ENCODE data around the gene PDE4D.

Gene PDE4D

DNA sequence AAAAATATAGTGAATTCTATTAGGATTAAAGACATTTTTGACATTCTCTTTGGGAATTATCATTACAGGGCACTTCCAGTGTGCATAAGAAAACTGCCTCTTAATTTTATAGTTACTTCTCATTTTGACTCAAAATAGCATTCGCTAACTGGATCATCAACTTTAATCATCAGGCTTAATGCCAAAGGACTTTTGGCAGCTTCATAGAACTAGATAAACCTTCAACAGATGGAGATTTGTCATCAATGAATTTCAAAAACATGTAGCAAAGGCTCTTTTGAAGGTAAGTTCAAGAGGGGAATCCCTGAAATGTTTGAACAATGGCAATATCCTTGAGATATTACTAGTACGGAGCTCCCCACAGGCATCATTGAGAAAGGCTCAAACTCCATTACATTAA, 447.2 kb downstream of the PDE4D start:
- Mint-ChIP-seq H3K36me3 (no peaks in the 10 kb centered on the region), H3K27ac (no peak overlapping the region), H3K4me3 (no peak overlapping the region), H3K4me1 (no peaks in the 10 kb centered on the region), H3K9me3 (no peaks in the 10 kb centered on the region)
- no peak for ATAC-seq
- DNase-seq (ENCODE audit: low spot score in 2 of 2) = no peak

GRCh38 chr5:59445741-59446140, 447.8 kb downstream of the PDE4D start:
- ATAC-seq = no peak
- DNase-seq (ENCODE audit: low spot score in 2 of 2) = no peak
- H3K4me3 Mint-ChIP-seq = no peak overlapping the region
- no peaks in the 10 kb centered on the region for H3K4me1 Mint-ChIP-seq
- H3K27ac Mint-ChIP-seq = no peak overlapping the region
- H3K9me3 Mint-ChIP-seq = no peaks in the 10 kb centered on the region
- no peaks in the 10 kb centered on the region for H3K36me3 Mint-ChIP-seq

DNA sequence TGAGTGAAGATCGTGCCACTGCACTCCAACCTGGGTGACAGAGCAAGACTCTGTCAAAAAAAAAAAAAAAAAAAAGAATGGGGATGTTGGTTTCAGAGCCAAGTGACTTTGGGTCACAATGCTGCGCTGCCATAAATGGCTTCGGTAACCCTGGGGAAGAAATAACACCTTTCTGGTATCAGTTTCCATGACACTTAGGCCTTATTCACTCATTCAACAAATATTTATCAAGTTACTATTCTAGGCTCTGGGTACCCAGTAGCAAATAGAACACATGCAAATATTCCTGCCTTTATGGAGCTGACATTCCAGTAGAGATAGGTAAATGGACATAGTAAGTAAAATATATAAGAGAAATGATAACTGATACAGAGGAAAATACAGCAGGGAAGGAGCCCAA, 454.2 kb downstream of the PDE4D start:
- no peaks in the 10 kb centered on the region for H3K4me1 Mint-ChIP-seq

DNA sequence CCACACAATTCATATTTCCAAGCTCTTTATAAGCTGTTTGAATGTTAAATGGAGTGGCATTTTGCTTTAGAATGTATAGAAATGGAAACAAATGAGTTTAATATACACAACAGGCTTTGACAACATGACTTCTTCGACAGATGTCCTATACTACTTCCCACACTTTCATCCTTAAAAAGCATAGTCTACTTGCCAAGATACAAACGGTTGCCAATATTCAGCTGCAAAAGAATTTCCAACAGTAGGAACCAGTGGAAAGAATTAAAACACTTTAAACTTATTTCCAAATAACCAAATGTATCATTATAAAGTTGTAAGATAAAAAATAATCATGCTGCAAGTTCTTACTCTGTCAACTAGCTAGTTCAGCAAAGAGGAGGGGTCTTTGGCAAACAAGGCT, 456.4 kb downstream of the PDE4D start:
- DNase-seq (ENCODE audit: low spot score in 2 of 2) (no peak), ATAC-seq (no peak)
- Mint-ChIP-seq H3K9me3 (no peaks in the 10 kb centered on the region), H3K36me3 (no peaks in the 10 kb centered on the region), H3K27ac (no peak overlapping the region), H3K4me3 (no peak overlapping the region), H3K4me1 (no peaks in the 10 kb centered on the region)

More for the DNA sequence above, 454.2 kb downstream of the PDE4D start:
- Mint-ChIP-seq H3K4me3 (no peak overlapping the region), H3K27ac (no peak overlapping the region), H3K9me3 (no peaks in the 10 kb centered on the region), H3K36me3 (no peaks in the 10 kb centered on the region)
- no peak for ATAC-seq
- DNase-seq (ENCODE audit: low spot score in 2 of 2) = no peak

DNA sequence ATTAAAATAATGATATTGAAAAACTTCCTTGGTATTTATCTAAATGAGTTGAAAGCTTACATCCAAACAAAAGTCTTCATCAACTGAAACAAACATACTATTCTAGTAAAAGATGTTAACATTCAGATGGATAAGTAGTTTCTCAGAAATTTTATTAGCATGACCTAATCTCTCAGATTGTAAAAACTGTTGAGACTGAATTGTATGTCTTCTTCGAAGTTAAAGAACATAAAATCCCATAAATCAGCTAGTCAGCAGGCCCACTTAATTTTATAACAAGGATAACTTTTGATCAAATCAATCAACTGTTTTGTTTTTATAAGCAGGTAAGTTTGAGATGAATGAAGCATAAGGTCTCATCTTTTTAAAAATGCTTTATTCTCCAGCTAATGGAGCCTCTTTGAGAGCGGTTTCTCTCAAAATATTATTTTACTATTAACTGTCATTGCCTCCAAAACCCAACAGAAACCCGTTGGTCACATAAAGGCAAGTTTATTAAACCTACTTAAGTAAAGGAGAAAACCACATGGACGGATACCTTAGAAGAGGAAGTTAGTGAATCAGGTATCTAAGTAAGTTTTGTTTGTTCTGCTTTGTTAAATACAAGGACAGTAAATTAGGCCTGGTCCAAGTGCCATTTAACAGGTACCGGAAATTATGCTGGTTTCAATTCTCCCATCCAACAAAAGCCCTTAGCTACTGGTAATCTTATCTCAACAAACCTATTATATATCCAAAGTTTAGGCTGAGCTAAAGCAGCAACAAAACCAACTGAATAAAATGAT, 457.0 kb downstream of the PDE4D start:
- Mint-ChIP-seq H3K27ac (no peak overlapping the region), H3K36me3 (no peaks in the 10 kb centered on the region), H3K4me1 (no peaks in the 10 kb centered on the region), H3K4me3 (no peak overlapping the region), H3K9me3 (no peaks in the 10 kb centered on the region)
- ATAC-seq (no peak), DNase-seq (ENCODE audit: low spot score in 2 of 2) (no peak)

- no peak overlapping the region for H3K27ac Mint-ChIP-seq
- no peaks in the 10 kb centered on the region for H3K9me3 Mint-ChIP-seq
- ATAC-seq (no peak), DNase-seq (ENCODE audit: low spot score in 2 of 2) (no peak)
- H3K36me3 Mint-ChIP-seq = no peaks in the 10 kb centered on the region
- no peak overlapping the region for H3K4me3 Mint-ChIP-seq
- H3K4me1 Mint-ChIP-seq = no peaks in the 10 kb centered on the region
These were observed 460.4 kb downstream of the PDE4D start for GRCh38 chr5:59433174-59433573.

DNA sequence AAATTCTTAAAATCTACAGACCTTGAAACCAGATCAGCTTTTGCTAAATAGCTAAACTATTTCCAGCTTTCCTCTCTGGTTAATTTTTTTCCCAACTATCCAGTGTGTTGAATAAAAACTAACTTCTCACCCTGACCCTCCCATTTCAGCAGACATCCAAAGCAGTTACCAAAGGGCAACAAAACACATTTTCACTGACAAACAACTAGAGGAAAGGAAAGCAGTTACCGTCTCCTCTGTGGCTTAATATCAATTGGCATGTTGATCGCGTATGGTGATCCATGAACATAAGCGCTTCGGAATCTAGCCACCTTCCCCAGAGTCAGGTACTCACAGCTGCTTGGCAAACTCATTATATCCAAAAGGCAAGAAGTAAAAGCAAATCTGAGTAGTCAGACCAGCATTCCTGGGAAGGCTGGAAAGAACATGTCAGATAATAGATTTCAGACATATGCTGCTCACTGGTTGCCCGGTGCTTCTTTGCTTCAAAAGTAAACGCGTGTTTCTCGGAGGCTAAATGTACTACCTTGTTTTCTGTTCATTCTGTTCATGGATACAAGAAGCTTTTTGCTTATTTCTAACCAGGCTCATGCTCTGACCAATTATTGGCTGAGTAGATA, 463.4 kb downstream of the PDE4D start:
- H3K27ac Mint-ChIP-seq = no peak overlapping the region

DNA sequence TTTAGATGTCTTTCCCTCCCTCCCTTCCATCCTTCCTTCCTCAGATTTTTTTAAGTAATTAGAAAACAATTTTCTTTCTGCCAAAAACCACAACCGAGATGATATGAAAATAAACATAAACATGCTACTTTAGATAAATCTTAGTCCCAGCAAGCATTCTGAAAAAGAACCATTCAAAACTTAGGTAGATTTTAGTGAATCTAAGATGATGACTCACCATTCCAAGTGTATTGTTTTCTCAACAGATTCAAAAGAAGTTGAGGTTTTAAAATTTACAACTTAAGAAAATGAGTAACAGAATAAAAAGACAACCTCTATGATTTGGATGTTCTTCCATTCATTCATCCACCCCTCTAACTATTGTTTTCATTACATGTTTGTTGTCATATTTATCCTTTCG, 465.1 kb downstream of the PDE4D start:
- H3K4me1 Mint-ChIP-seq = no peaks in the 10 kb centered on the region
- DNase-seq (ENCODE audit: low spot score in 2 of 2) (no peak), ATAC-seq (no peak)
- no peak overlapping the region for H3K27ac Mint-ChIP-seq
- no peaks in the 10 kb centered on the region for H3K36me3 Mint-ChIP-seq
- H3K9me3 Mint-ChIP-seq = peaks cover 4% of the 10 kb centered on the region
- no peak overlapping the region for H3K4me3 Mint-ChIP-seq

More for the DNA sequence above, 463.4 kb downstream of the PDE4D start:
- no peaks in the 10 kb centered on the region for H3K36me3 Mint-ChIP-seq
- no peaks in the 10 kb centered on the region for H3K4me1 Mint-ChIP-seq
- H3K9me3 Mint-ChIP-seq = no peaks in the 10 kb centered on the region
- no peak for DNase-seq (ENCODE audit: low spot score in 2 of 2)
- no peak overlapping the region for H3K4me3 Mint-ChIP-seq
- no peak for ATAC-seq

- no peaks in the 10 kb centered on the region for H3K4me1 Mint-ChIP-seq
- H3K36me3 Mint-ChIP-seq = no peaks in the 10 kb centered on the region
- ATAC-seq (no peak), DNase-seq (ENCODE audit: low spot score in 2 of 2) (no peak)
- no peak overlapping the region for H3K27ac Mint-ChIP-seq
- H3K9me3 Mint-ChIP-seq = peaks cover 4% of the 10 kb centered on the region
- H3K4me3 Mint-ChIP-seq = no peak overlapping the region
These were observed 469.0 kb downstream of the PDE4D start for GRCh38 chr5:59424515-59424914.

DNA sequence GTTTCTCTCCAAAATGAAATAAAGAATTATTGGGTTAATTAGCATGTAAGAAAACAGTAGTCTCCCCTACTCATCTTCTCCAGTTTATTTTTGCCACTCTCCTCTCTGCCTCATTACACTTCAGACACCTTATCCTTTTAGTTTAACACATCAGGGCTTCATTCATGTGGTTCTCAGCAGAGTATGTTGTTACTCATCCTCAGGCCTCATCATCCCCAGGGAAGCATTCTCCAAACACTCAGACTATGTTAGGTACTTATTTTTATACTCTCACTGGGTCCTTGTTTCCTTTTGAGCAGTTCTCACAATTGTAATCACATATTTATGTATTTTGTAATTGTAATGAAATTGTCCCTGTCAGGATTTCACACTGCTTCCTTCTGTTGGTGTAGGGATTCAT, 470.5 kb downstream of the PDE4D start:
- H3K4me1 Mint-ChIP-seq = no peaks in the 10 kb centered on the region
- no peaks in the 10 kb centered on the region for H3K36me3 Mint-ChIP-seq
- H3K4me3 Mint-ChIP-seq = no peak overlapping the region
- H3K27ac Mint-ChIP-seq = no peak overlapping the region
- ATAC-seq (no peak), DNase-seq (ENCODE audit: low spot score in 2 of 2) (no peak)
- peaks cover 4% of the 10 kb centered on the region for H3K9me3 Mint-ChIP-seq

GRCh38 chr5:59421986-59422941, 471.3 kb downstream of the PDE4D start:
- ATAC-seq (no peak), DNase-seq (ENCODE audit: low spot score in 2 of 2) (no peak)
- H3K4me3 Mint-ChIP-seq = no peak overlapping the region
- no peak overlapping the region for H3K27ac Mint-ChIP-seq
- H3K4me1 Mint-ChIP-seq = no peaks in the 10 kb centered on the region
- H3K9me3 Mint-ChIP-seq = peaks cover 4% of the 10 kb centered on the region
- no peaks in the 10 kb centered on the region for H3K36me3 Mint-ChIP-seq

DNA sequence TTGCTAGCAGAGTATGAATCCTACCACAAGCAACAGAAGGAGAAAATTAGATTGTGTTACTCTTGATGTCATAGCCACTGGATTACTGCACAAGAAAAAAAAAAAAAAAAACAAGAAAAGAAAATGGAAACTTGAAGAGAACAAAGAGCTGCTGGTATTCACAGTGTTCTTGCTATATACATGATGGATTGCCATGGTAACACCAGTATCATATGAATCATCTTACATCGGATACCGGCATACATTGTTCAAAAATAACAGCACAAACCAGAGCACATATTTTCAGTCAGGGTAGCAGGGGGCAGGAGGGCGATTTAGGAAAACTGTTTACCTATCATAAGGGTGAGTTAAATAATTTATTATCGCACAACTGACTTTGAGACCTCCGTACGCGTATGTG, 472.9 kb downstream of the PDE4D start:
- no peak for ATAC-seq
- Mint-ChIP-seq H3K9me3 (peaks cover 4% of the 10 kb centered on the region), H3K36me3 (no peaks in the 10 kb centered on the region), H3K27ac (no peak overlapping the region), H3K4me3 (no peak overlapping the region), H3K4me1 (no peaks in the 10 kb centered on the region)
- DNase-seq (ENCODE audit: low spot score in 2 of 2) = no peak

- H3K9me3 Mint-ChIP-seq = peaks cover 4% of the 10 kb centered on the region
- ATAC-seq (no peak), DNase-seq (ENCODE audit: low spot score in 2 of 2) (no peak)
- H3K27ac Mint-ChIP-seq = no peak overlapping the region
- no peaks in the 10 kb centered on the region for H3K36me3 Mint-ChIP-seq
- no peak overlapping the region for H3K4me3 Mint-ChIP-seq
- no peaks in the 10 kb centered on the region for H3K4me1 Mint-ChIP-seq
These were observed 474.7 kb downstream of the PDE4D start for GRCh38 chr5:59418808-59419207.

DNA sequence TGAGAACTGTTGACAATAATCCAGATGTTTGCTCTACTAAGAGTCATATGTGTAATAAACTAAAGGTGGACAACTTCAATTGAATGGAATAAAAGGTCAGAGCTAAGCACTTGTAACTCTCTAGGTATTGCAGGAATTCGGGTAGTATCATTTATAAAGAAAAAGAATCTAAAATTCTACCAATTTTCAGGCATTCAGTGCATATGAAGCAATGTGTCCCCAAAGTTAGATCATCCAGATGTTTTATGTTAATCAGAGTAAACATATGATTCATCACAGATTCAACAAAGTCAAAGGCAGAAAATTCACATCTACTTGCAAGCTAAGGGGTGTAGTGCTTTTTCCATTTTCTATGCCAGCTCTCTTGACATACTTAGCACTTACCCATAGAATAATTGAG, 477.1 kb downstream of the PDE4D start:
- DNase-seq (ENCODE audit: low spot score in 2 of 2) (no peak), ATAC-seq (no peak)
- Mint-ChIP-seq H3K27ac (no peak overlapping the region), H3K36me3 (no peaks in the 10 kb centered on the region), H3K4me1 (no peaks in the 10 kb centered on the region), H3K4me3 (no peak overlapping the region), H3K9me3 (no peaks in the 10 kb centered on the region)

GRCh38 chr5:59416026-59416425, 477.5 kb downstream of the PDE4D start:
- Mint-ChIP-seq H3K36me3 (no peaks in the 10 kb centered on the region), H3K27ac (no peak overlapping the region), H3K4me3 (no peak overlapping the region), H3K4me1 (no peaks in the 10 kb centered on the region), H3K9me3 (no peaks in the 10 kb centered on the region)
- DNase-seq (ENCODE audit: low spot score in 2 of 2) = no peak
- no peak for ATAC-seq

Measured in stimulated activated effector memory CD8-positive, alpha-beta T cell treated with anti-CD3 and anti-CD28 coated beads, Interleukin-12 subunit alpha, Interleukin-12 subunit beta, amount 100 ng/mL, for 72 hours (primary cell).